Nephron (organoid): ENCODE data around the gene KLHDC4.
"Not testable (repeated sequence)": the region's sequence is repeated elsewhere in the genome, so short reads cannot be mapped to it uniquely, and the experiment has no call there.

Source experiments
- H3K27ac Mint-ChIP-seq, 3 experiments: 2 replicates each; pipeline ENCODE4 v1.8.0; 2020; ENCODE audit warnings: mixed read lengths in 3 of 3, mild to moderate bottlenecking in 2 of 3, moderate library complexity in 1 of 3
- H3K27me3 Mint-ChIP-seq: 2 replicates; pipeline ENCODE4 v1.8.0; 2021; ENCODE audit warnings: low read depth, mild to moderate bottlenecking, moderate library complexity, mixed read lengths
- H3K36me3 Mint-ChIP-seq: 2 replicates; pipeline ENCODE4 v1.8.0; 2020; ENCODE audit warnings: low read depth, mixed read lengths
- H3K4me1 Mint-ChIP-seq: 2 replicates; pipeline ENCODE4 v1.8.0; 2020; ENCODE audit warnings: mixed read lengths
- H3K4me3 Mint-ChIP-seq, 3 experiments: 2 replicates each; pipeline ENCODE4 v1.8.0; 2020; ENCODE audit warnings: mild to moderate bottlenecking in 3 of 3, mixed read lengths in 3 of 3, moderate library complexity in 2 of 3
- H3K9me3 Mint-ChIP-seq: 2 replicates; pipeline ENCODE4 v1.8.0; 2020; ENCODE audit warnings: mixed read lengths
- CTCF ChIP-seq, 3 experiments: fragments of 200-600 bp; sonication (generic); IDR thresholded peaks; one replicate each; pipeline ENCODE4 v1.5.0; 2021; ENCODE audit warnings: antibody characterized with exemption in 3 of 3; ENCODE audit not compliant: unreplicated experiment in 3 of 3

Gene KLHDC4

GRCh38 chr16:87765776-87766484 is at the start of gene KLHDC4:
TSS of gene KLHDC4 (minus strand) at chr16:87765986. CDS start at chr16:87765890, 96 bp downstream.
- Mint-ChIP-seq H3K4me3 (peak within 1 kb of the TSS; percentile 99 to 100 (median 100)), H3K4me1 (peaks cover 5% of the 10 kb centered on the region), H3K27ac (peak within 1 kb of the TSS; percentile 83 to 96 (median 90)), H3K36me3 (peaks cover 13% of the 10 kb centered on the region), H3K9me3 (no peaks in the 10 kb centered on the region), H3K27me3 (no peaks in the 10 kb centered on the region)
- TF ChIP-seq CTCF (IDR thresholded peaks at IDR 0.05; ENCODE audit: unreplicated experiment in 3 of 3): no peak

- peaks cover 32% of the 10 kb centered on the region for H3K27me3 Mint-ChIP-seq
- H3K4me3 Mint-ChIP-seq: no peak overlapping the region
- no peak overlapping the region for H3K27ac Mint-ChIP-seq
- H3K36me3 Mint-ChIP-seq: no peaks in the 10 kb centered on the region
- no peak for TF ChIP-seq CTCF (IDR thresholded peaks at IDR 0.05; ENCODE audit: unreplicated experiment in 3 of 3)
- peaks cover 7% of the 10 kb centered on the region for H3K9me3 Mint-ChIP-seq
- H3K4me1 Mint-ChIP-seq: peaks cover 3% of the 10 kb centered on the region
These were observed 49.8 kb upstream of the KLHDC4 start for GRCh38 chr16:87815567-87815966.

- no peak overlapping the region for H3K4me3 Mint-ChIP-seq
- no peak overlapping the region for H3K27ac Mint-ChIP-seq
- no peaks in the 10 kb centered on the region for H3K36me3 Mint-ChIP-seq
- no peak for TF ChIP-seq CTCF (IDR thresholded peaks at IDR 0.05; ENCODE audit: unreplicated experiment in 3 of 3)
- H3K9me3 Mint-ChIP-seq: peaks cover 2% of the 10 kb centered on the region
- H3K27me3 Mint-ChIP-seq: peaks cover 35% of the 10 kb centered on the region
- H3K4me1 Mint-ChIP-seq: peaks cover 5% of the 10 kb centered on the region
These were observed 46.4 kb upstream of the KLHDC4 start for GRCh38 chr16:87812200-87812656.

GRCh38 chr16:87811454-87811853 is 45.7 kb upstream of the KLHDC4 start:
- peaks cover 11% of the 10 kb centered on the region for H3K4me1 Mint-ChIP-seq
- H3K9me3 Mint-ChIP-seq, H3K4me3 Mint-ChIP-seq, H3K36me3 Mint-ChIP-seq, H3K27ac Mint-ChIP-seq: not testable (repeated sequence)
- H3K27me3 Mint-ChIP-seq: peaks cover 35% of the 10 kb centered on the region

- Mint-ChIP-seq H3K9me3 (no peaks in the 10 kb centered on the region), H3K27ac (no peak overlapping the region), H3K36me3 (no peaks in the 10 kb centered on the region), H3K4me1 (peaks cover 13% of the 10 kb centered on the region), H3K4me3 (no peak overlapping the region), H3K27me3 (peaks cover 35% of the 10 kb centered on the region)
- no peak for TF ChIP-seq CTCF (IDR thresholded peaks at IDR 0.05; ENCODE audit: unreplicated experiment in 3 of 3)
These were observed 43.5 kb upstream of the KLHDC4 start for GRCh38 chr16:87809150-87809902.

- no peaks in the 10 kb centered on the region for H3K9me3 Mint-ChIP-seq
- peaks cover 13% of the 10 kb centered on the region for H3K4me1 Mint-ChIP-seq
- no peak overlapping the region for H3K27ac Mint-ChIP-seq
- H3K4me3 Mint-ChIP-seq: no peak overlapping the region
- H3K27me3 Mint-ChIP-seq: peaks cover 35% of the 10 kb centered on the region
- no peaks in the 10 kb centered on the region for H3K36me3 Mint-ChIP-seq
- TF ChIP-seq CTCF (IDR thresholded peaks at IDR 0.05; ENCODE audit: unreplicated experiment in 3 of 3): no peak
These were observed 42.3 kb upstream of the KLHDC4 start for GRCh38 chr16:87808108-87808507.
